IMR-90 (cell line): Measurements from ENCODE around the gene ALOX15. TPM values are rescaled to one million over a fixed set of nuclear protein-coding genes. Genes with fewer than 3 reads are reported as not detected.

Experiments used
- ATAC-seq: fragments of 200-7000 bp; cut with Tn5 transposase; 2 replicates; pipeline ENCODE4 v1.9.1; 2020; ENCODE audit warnings: low read depth, mild to moderate bottlenecking, moderate library complexity
- BruUV-seq: library from RNA; stranded (reverse); fragments of 400-500 nt; replicated peaks from 2 replicates; lab custom pipeline; 2021; lab: Mats Ljungman, UMichigan
- CTCF ChIA-PET: fragments of 300-600 bp; formaldehyde crosslinking; extraction: SDS; loops from one replicate; lab custom pipeline; 2021; ENCODE audit warnings: antibody characterized with exemption; lab: Yijun Ruan, JAX
- POLR2A ChIA-PET: fragments of 300-600 bp; sonication (Branson Sonifier 250); formaldehyde crosslinking; loops from one replicate; lab custom pipeline; 2022; ENCODE audit warnings: antibody characterized with exemption; ENCODE audit not compliant: unreplicated experiment; lab: Charles Lee
- DNase-seq: peaks from one replicate; pipeline ENCODE4 v3.0.0; 2013
- H2AFZ ChIP-seq: replicated peaks from 2 replicates; pipeline ENCODE3; 2013; ENCODE audit warnings: low read length, mild to moderate bottlenecking; ENCODE audit not compliant: poor library complexity
- H2AK5ac ChIP-seq: 2 replicates; pipeline ENCODE4 v1.6.1; 2013; ENCODE audit warnings: low read depth, low read length, inconsistent platforms
- H2AK9ac ChIP-seq: replicated peaks from 2 replicates; pipeline ENCODE3; 2013; ENCODE audit warnings: mild to moderate bottlenecking, low read depth, low read length, moderate library complexity; ENCODE audit not compliant: poor library complexity
- H2BK120ac ChIP-seq: 2 replicates; pipeline ENCODE4 v1.6.1; 2013; ENCODE audit warnings: low read depth, low read length, inconsistent platforms
- H2BK15ac ChIP-seq: 3 replicates; pipeline ENCODE4 v1.6.1; 2013; ENCODE audit warnings: low read depth, low read length, inconsistent platforms
- H2BK20ac ChIP-seq: 2 replicates; pipeline ENCODE4 v1.6.1; 2013; ENCODE audit warnings: low read depth, mild to moderate bottlenecking, inconsistent platforms, low read length, moderate library complexity
- H2BK5ac ChIP-seq: 2 replicates; pipeline ENCODE4 v1.6.1; 2013; ENCODE audit warnings: mild to moderate bottlenecking, low read depth, low read length, inconsistent platforms; ENCODE audit not compliant: poor library complexity, severe bottlenecking
- H3K14ac ChIP-seq: replicated peaks from 2 replicates; pipeline ENCODE4 v1.6.1; 2013; ENCODE audit warnings: low read depth, low read length, inconsistent platforms
- H3K18ac ChIP-seq: 2 replicates; pipeline ENCODE4 v1.6.1; 2013; ENCODE audit warnings: low read depth, low read length, control low read depth
- H3K23ac ChIP-seq: 2 replicates; pipeline ENCODE4 v1.6.1; 2013; ENCODE audit warnings: low read depth, low read length, inconsistent platforms
- H3K27ac ChIP-seq: 2 replicates; pipeline ENCODE4 v1.5.1; 2013; ENCODE audit warnings: mild to moderate bottlenecking, control low read depth, low read length; ENCODE audit not compliant: insufficient read depth
- H3K27me3 ChIP-seq: 2 replicates; pipeline ENCODE4 v1.6.1; 2013; ENCODE audit warnings: low read length; ENCODE audit not compliant: control insufficient read depth, insufficient read depth
- H3K36me3 ChIP-seq: 2 replicates; pipeline ENCODE4 v1.6.1; 2013; ENCODE audit warnings: low read length, mixed read lengths; ENCODE audit not compliant: control insufficient read depth, insufficient read depth
- H3K4ac ChIP-seq: 2 replicates; pipeline ENCODE4 v1.6.1; 2013; ENCODE audit warnings: low read depth, low read length, inconsistent platforms
- H3K4me1 ChIP-seq: 2 replicates; pipeline ENCODE4 v1.6.1; 2013; ENCODE audit warnings: low read length, mixed read lengths; ENCODE audit not compliant: control insufficient read depth, insufficient read depth
- H3K4me2 ChIP-seq: 2 replicates; pipeline ENCODE4 v1.6.1; 2013; ENCODE audit warnings: low read depth, mild to moderate bottlenecking, control low read depth, low read length, moderate library complexity
- H3K4me3 ChIP-seq: 2 replicates; pipeline ENCODE4 v1.5.1; 2013; ENCODE audit warnings: low read depth, mild to moderate bottlenecking, control low read depth, low read length, moderate library complexity; ENCODE audit not compliant: insufficient read depth
- H3K56ac ChIP-seq: 2 replicates; pipeline ENCODE4 v1.6.1; 2013; ENCODE audit warnings: low read length, inconsistent platforms; ENCODE audit not compliant: insufficient read depth; ENCODE audit errors: extremely low read depth
- H3K79me1 ChIP-seq, 2 experiments: 2 replicates each; pipeline ENCODE4 v1.6.1; 2013; ENCODE audit warnings: low read length in 2 of 2, inconsistent platforms in 1 of 2, low read depth in 1 of 2
- H3K9ac ChIP-seq: 2 replicates; pipeline ENCODE4 v1.6.1; 2013; ENCODE audit warnings: low read depth, low read length, control low read depth
- H3K9me1 ChIP-seq: 2 replicates; pipeline ENCODE4 v1.6.1; 2013; ENCODE audit warnings: low read length, inconsistent platforms; ENCODE audit not compliant: insufficient read depth
- H3K9me3 ChIP-seq: 2 replicates; pipeline ENCODE4 v1.6.1; 2013; ENCODE audit warnings: low read length; ENCODE audit not compliant: control insufficient read depth, insufficient read depth
- H4K20me1 ChIP-seq: 2 replicates; pipeline ENCODE4 v1.6.1; 2013; ENCODE audit warnings: low read length, inconsistent platforms; ENCODE audit not compliant: insufficient read depth
- H4K5ac ChIP-seq: 2 replicates; pipeline ENCODE4 v1.6.1; 2013; ENCODE audit warnings: mild to moderate bottlenecking, low read depth, low read length, control low read depth
- H4K8ac ChIP-seq, 2 experiments: 2 replicates each; pipeline ENCODE4 v1.6.1; 2013; ENCODE audit warnings: low read depth in 2 of 2, low read length in 2 of 2, control low read depth in 1 of 2, inconsistent platforms in 1 of 2
- H4K91ac ChIP-seq: 2 replicates; pipeline ENCODE4 v1.6.1; 2013; ENCODE audit warnings: low read depth, low read length, inconsistent platforms; ENCODE audit not compliant: insufficient read depth
- BHLHE40 ChIP-seq: fragments of 150-350 bp; IDR thresholded peaks from 2 replicates; pipeline ENCODE4 v1.6.1; 2016; ENCODE audit warnings: mild to moderate bottlenecking, low read depth, low read length
- CEBPB ChIP-seq: IDR thresholded peaks from 2 replicates; pipeline ENCODE4 v1.6.1; 2012; ENCODE audit warnings: low read depth, low read length, improper control_type of control experiment
- CHD1 ChIP-seq: IDR thresholded peaks from 2 replicates; pipeline ENCODE4 v1.6.1; 2012; ENCODE audit warnings: low read depth, low read length, improper control_type of control experiment
- CTCF ChIP-seq: conservative IDR thresholded peaks from 2 replicates; pipeline ENCODE4 v1.5.1; 2012; ENCODE audit warnings: mild to moderate bottlenecking, low read depth, low read length, improper control_type of control experiment
- ELK1 ChIP-seq: fragments of 150-350 bp; IDR thresholded peaks from 2 replicates; pipeline ENCODE4 v1.6.1; 2016; ENCODE audit warnings: low read depth, mild to moderate bottlenecking, low read length, moderate library complexity, borderline replicate concordance
- FOS ChIP-seq: fragments of 150-350 bp; IDR thresholded peaks from 2 replicates; pipeline ENCODE4 v1.6.1; 2016; ENCODE audit warnings: low read depth, low read length
- MAZ ChIP-seq: IDR thresholded peaks from 2 replicates; pipeline ENCODE4 v1.6.1; 2012; ENCODE audit warnings: low read depth, mild to moderate bottlenecking, low read length, improper control_type of control experiment, moderate library complexity, borderline replicate concordance
- MXI1 ChIP-seq: IDR thresholded peaks from 2 replicates; pipeline ENCODE4 v1.6.1; 2012; ENCODE audit warnings: low read depth, mild to moderate bottlenecking, low read length, moderate library complexity, borderline replicate concordance
- NFE2L2 ChIP-seq: fragments of 150-350 bp; IDR thresholded peaks from 2 replicates; pipeline ENCODE4 v1.6.1; 2016; ENCODE audit warnings: low read depth, mild to moderate bottlenecking, low read length
- POLR2A ChIP-seq: IDR thresholded peaks from 2 replicates; pipeline ENCODE4 v1.6.1; 2012; ENCODE audit warnings: mild to moderate bottlenecking, low read depth, low read length
- RAD21 ChIP-seq: IDR thresholded peaks from 2 replicates; pipeline ENCODE4 v1.6.1; 2012; ENCODE audit warnings: low read length, improper control_type of control experiment
- RCOR1 ChIP-seq: IDR thresholded peaks from 2 replicates; pipeline ENCODE4 v1.6.1; 2012; ENCODE audit warnings: mild to moderate bottlenecking, low read length, improper control_type of control experiment; ENCODE audit not compliant: insufficient replicate concordance
- RFX5 ChIP-seq: IDR thresholded peaks from 2 replicates; pipeline ENCODE4 v1.8.0; 2012; ENCODE audit warnings: low read depth, mild to moderate bottlenecking, low read length, moderate library complexity
- SMC3 ChIP-seq: fragments of 150-350 bp; IDR thresholded peaks from 2 replicates; pipeline ENCODE4 v1.6.1; 2016; ENCODE audit warnings: low read depth, mild to moderate bottlenecking, antibody characterized with exemption, low read length, moderate library complexity
- USF2 ChIP-seq: fragments of 150-350 bp; IDR thresholded peaks from 2 replicates; pipeline ENCODE4 v1.6.1; 2017; ENCODE audit warnings: mild to moderate bottlenecking, antibody characterized with exemption, low read length, low read depth
- WGBS, 2 experiments: methylation state at CpG; one replicate each; pipeline versions ENCODE4 v1.1.5 to v1.1.7; 2013; ENCODE audit warnings: missing lambda C conversion rate in 2 of 2; ENCODE audit not compliant: insufficient read length in 1 of 2; ENCODE audit errors: extremely low coverage in 2 of 2; 5-methylcytosine and 5-hydroxymethylcytosine counted together
- dilution Hi-C: fragments of 300-500 bp; cut with HindIII; formaldehyde crosslinking; loops from one replicate; pipeline ENCODE4 v1.14.3; 2018; ENCODE audit warnings: low sequenced_read_pairs; ENCODE audit not compliant: unreplicated experiment
- in situ Hi-C: fragments of 300-500 bp; cut with MboI; formaldehyde crosslinking; loops from 3 replicates; pipeline ENCODE4 v1.14.3; 2019; ENCODE audit warnings: low sequenced_read_pairs, inconsistent platforms, mixed read lengths
- intact Hi-C: fragments of 100-400 bp; cut with micrococcal nuclease; formaldehyde crosslinking; loops from 2 replicates; pipeline ENCODE4 v1.10.0; 2022
- polyA plus RNA-seq, 3 experiments: library from polyadenylated mRNA; depleted of rRNA; stranded (reverse); fragments of >200 nt; gene quantifications; 2 replicates each; pipeline ENCODE4 v1.2.3, GENCODE V29; 2012; ENCODE audit warnings: low replicate concordance in 1 of 3
- total RNA-seq: library from RNA; depleted of rRNA; stranded (reverse); fragments of >200 nt; gene quantifications from 2 replicates; pipeline ENCODE4 v1.2.3, GENCODE V29; 2012

ALOX15 gene
- total and polyA plus RNA-seq, 2 of the 4 experiments (the other 2 are of a cell fraction) = not detected

GRCh38 chr17:4635823-4636375, 5.6 kb downstream of the ALOX15 start:
- WGBS, 2 experiments = 21% methylated on average over 5 of the region's 10 CpGs; no CpG with 5 or more reads in 1 of the 2 experiments
- no peaks in the 10 kb centered on the region for H3K36me3 ChIP-seq
- no peak overlapping the region for H2BK120ac ChIP-seq
- no peak overlapping the region for H3K4ac ChIP-seq
- no peak overlapping the region for H3K4me2 ChIP-seq
- TF ChIP-seq CEBPB (no peak), MAZ (no peak), BHLHE40 (no peak), FOS (no peak), MXI1 (no peak), RAD21 (no peak), RCOR1 (no peak), NFE2L2 (no peak), RFX5 (no peak), USF2 (no peak), CHD1 (no peak), CTCF (no peak), POLR2A (no peak), SMC3 (no peak), ELK1 (no peak)
- no peaks in the 10 kb centered on the region for H3K4me1 ChIP-seq
- no peak overlapping the region for H3K14ac ChIP-seq
- intact Hi-C loops = no loop called here
- DNase-seq (no peak), ATAC-seq (no peak)
- no peak overlapping the region for H2BK5ac ChIP-seq
- no peaks in the 10 kb centered on the region for H3K9me3 ChIP-seq
- no peak overlapping the region for H2BK20ac ChIP-seq
- dilution Hi-C loops = no loop called here
- H4K20me1 ChIP-seq = no peaks in the 10 kb centered on the region
- no peak overlapping the region for H4K91ac ChIP-seq
- H3K9ac ChIP-seq = no peak overlapping the region
- H3K4me3 ChIP-seq = no peak overlapping the region
- no peaks in the 10 kb centered on the region for H3K79me1 ChIP-seq
- H2AK9ac ChIP-seq = no peak overlapping the region
- in situ Hi-C loops = no loop called here
- H3K56ac ChIP-seq = no peak overlapping the region
- H2BK15ac ChIP-seq = no peak overlapping the region
- ChIA-PET POLR2A (no interaction called here), CTCF (no interaction called here)
- H4K5ac ChIP-seq = no peak overlapping the region
- peaks cover 43% of the 10 kb centered on the region for H3K27me3 ChIP-seq
- H4K8ac ChIP-seq = no peak overlapping the region
- no peak overlapping the region for H2AFZ ChIP-seq
- no peak overlapping the region for H3K23ac ChIP-seq
- no peak overlapping the region for H3K27ac ChIP-seq
- no peaks in the 10 kb centered on the region for H3K9me1 ChIP-seq
- H2AK5ac ChIP-seq = no peak overlapping the region
- no TSS peak for BruUV-seq
- H3K18ac ChIP-seq = no peak overlapping the region
